A673 (cell line): ENCODE measurements around the gene FRMD4A.

Experiments
- CTCF ChIP-seq: fragments of 300-800, 200-600 bp; sonication (generic); conservative IDR thresholded peaks from 2 replicates; pipeline ENCODE4 v1.5.1; 2017; ENCODE audit warnings: low read depth, mild to moderate bottlenecking, antibody characterized with exemption, low read length, moderate library complexity, mixed read lengths
- EZH2 ChIP-seq: fragments of 200-600 bp; sonication (generic); IDR thresholded peaks from 2 replicates; pipeline ENCODE4 v1.6.1; 2017; ENCODE audit warnings: borderline replicate concordance, low read depth, mild to moderate bottlenecking, mixed read lengths, antibody characterized with exemption, low read length; ENCODE audit not compliant: poor library complexity, severe bottlenecking

GRCh38 chr10:14198078-14198477 lies 132.6 kb downstream of the FRMD4A start:
- no peak for TF ChIP-seq CTCF
- no peak for TF ChIP-seq EZH2
